Adrenal gland (tissue), 12 donors: Measurements from ENCODE around the gene BTBD9. TPM values are rescaled to one million over a fixed set of nuclear protein-coding genes. Genes with fewer than 3 reads are reported as not detected.

ENCODE experiments used
- DNase-seq, 7 donors: peaks; one replicate each; pipeline ENCODE4 v3.0.0-alpha.2; 2019 to 2020
- H3K27ac ChIP-seq, 5 donors: fragments of 200-600 bp; sonication (generic) in 4 of 5; 1 replicate in 3 of 5; 2 replicates in 2 of 5; pipeline versions ENCODE4 v1.5.1 to v1.8.0; 2016 to 2020; ENCODE audit warnings: mild to moderate bottlenecking in 1 of 5
- H3K27me3 ChIP-seq: fragments of 200-600 bp; 2 replicates; pipeline ENCODE4 v1.8.0; 2021
- H3K36me3 ChIP-seq, 2 donors: fragments of 200-600 bp; replicated peaks in 1 of 2; 1 replicate in 1 of 2; 2 replicates in 1 of 2; pipeline versions ENCODE4 v1.5.1 to v1.8.0; 2018 to 2022
- H3K4me1 ChIP-seq, 2 donors: fragments of 200-600 bp; replicated peaks in 1 of 2; 1 replicate in 1 of 2; 2 replicates in 1 of 2; pipeline versions ENCODE4 v1.5.1 to v1.8.0; 2018 to 2021
- H3K4me3 ChIP-seq, 4 donors: fragments of 200-600 bp; sonication (generic) in 3 of 4; one replicate each; pipeline ENCODE4 v1.5.1; 2016 to 2018
- H3K9me3 ChIP-seq, 3 donors: fragments of 200-600 bp; sonication (generic) in 1 of 3; replicated peaks in 1 of 3; 1 replicate in 2 of 3; 2 replicates in 1 of 3; pipeline versions ENCODE4 v1.5.1 to v1.8.0; 2016 to 2021
- CTCF ChIP-seq, 6 experiments: fragments of 450-650 bp in 4 of 6; fragments of 200-600 bp in 2 of 6; sonication (generic) in 1 of 6; IDR thresholded peaks; 1 replicate in 5 of 6; 2 replicates in 1 of 6; pipeline versions ENCODE4 v1.5.1 to v1.8.0; 2016 to 2021; ENCODE audit warnings: antibody characterized with exemption in 6 of 6, mild to moderate bottlenecking in 2 of 6, moderate library complexity in 1 of 6
- POLR2A ChIP-seq, 2 donors: fragments of 450-650 bp; IDR thresholded peaks; one replicate each; pipeline ENCODE4 v1.6.1; 2017; ENCODE audit warnings: antibody characterized with exemption in 2 of 2, mild to moderate bottlenecking in 2 of 2, moderate library complexity in 1 of 2
- WGBS, 4 donors: extraction: QIAGEN DNeasy Blood & Tissue Kit in 2 of 4; methylation state at CpG; one replicate each; pipeline versions ENCODE4 v1.1.5 to v1.1.7; 2013 to 2017; 5-methylcytosine and 5-hydroxymethylcytosine counted together
- intact Hi-C, 2 donors: fragments of 100-400 bp; cut with DNase I; formaldehyde crosslinking; loops; one replicate each; pipeline versions ENCODE4 v1.14.1 to v1.15.0; 2022 to 2023
- polyA plus RNA-seq, 3 donors: library from polyadenylated mRNA; stranded (reverse); fragments of 200-250 nt in 2 of 3; fragments of 350-450 nt in 1 of 3; fragmentation: Illumina TruSeq in 1 of 3; extraction: RNeasy Lipid Tissue Mini Kit (QIAGEN cat#74804) in 1 of 3; gene quantifications; one replicate each; pipeline ENCODE4 v1.2.3, GENCODE V29; 2013 to 2014
- total RNA-seq, 9 donors: library from RNA; depleted of rRNA in 4 of 9; stranded (reverse); fragments of >200 nt in 4 of 9; fragments of 120-200 nt in 1 of 9; fragmentation: NEBNext Ultra II Directional in 1 of 9; extraction: Animal tissue kit (Norgen Biotek cat#: 25700) in 1 of 9; gene quantifications; one replicate each; pipeline versions ENCODE4 v1.1.0 to v1.2.4, GENCODE V29; 2013 to 2023
- donor health status: healthy with polysubstance abuse.
- donor health status: Bipolar disorder and iron deficiency.
- donor health status: DM: yes; HTN: yes; CAD: no.
- donor health status: DM: no; HTN: no; CAD: no.
- donor health status: DM: no; HTN: no; CAD: no.
- donor health status: DM: yes; HTN: yes; CAD: no.

The BTBD9 gene
- total and polyA plus RNA-seq, 12 donors = 2.4 to 29.6 (median 18.1) TPM

GRCh38 chr6:38492031-38492430, 147.7 kb downstream of the BTBD9 start:
- H3K27me3 ChIP-seq = no peaks in the 10 kb centered on the region
- DNase-seq = no peak
- H3K4me3 ChIP-seq = no peak overlapping the region
- H3K27ac ChIP-seq = no peak overlapping the region
- intact Hi-C loops = loop anchor here in 1 of 2 donors (10.0 kb wide), 1 partner anchor 787 kb away; no protein-coding TSS in a partner anchor
- WGBS, 4 donors = 79 to 91% (median 87%) methylated on average over 2 of the region's 2 CpGs
- H3K9me3 ChIP-seq = peaks cover 0 to 4% (median 0%) of the 10 kb centered on the region in 3 donors
- TF ChIP-seq CTCF (IDR thresholded peaks at IDR 0.05) (no peak), POLR2A (IDR thresholded peaks at IDR 0.05) (no peak)
- no peaks in the 10 kb centered on the region for H3K4me1 ChIP-seq
- no peaks in the 10 kb centered on the region for H3K36me3 ChIP-seq

GRCh38 chr6:38489951-38490350, 149.8 kb downstream of the BTBD9 start:
- H3K4me1 ChIP-seq = no peaks in the 10 kb centered on the region
- no peak overlapping the region for H3K4me3 ChIP-seq
- no peaks in the 10 kb centered on the region for H3K27me3 ChIP-seq
- no peak for TF ChIP-seq POLR2A (IDR thresholded peaks at IDR 0.05)
- TF ChIP-seq CTCF (IDR thresholded peaks at IDR 0.05) = no peak
- no peak for DNase-seq
- H3K9me3 ChIP-seq = peaks cover 0 to 4% (median 0%) of the 10 kb centered on the region in 3 donors
- intact Hi-C loops = loop anchor here in 1 of 2 donors (10.0 kb wide), 1 partner anchor 785 kb away; no protein-coding TSS in a partner anchor
- 67 to 91% (median 87%) methylated on average over 2 of the region's 2 CpGs for WGBS, 4 donors
- no peaks in the 10 kb centered on the region for H3K36me3 ChIP-seq
- H3K27ac ChIP-seq = no peak overlapping the region

- intact Hi-C loops = no loop called here
- Histone ChIP-seq H3K4me3 (no peak overlapping the region), H3K9me3 (no peaks in the 10 kb centered on the region), H3K27ac (no peak overlapping the region), H3K4me1 (no peaks in the 10 kb centered on the region), H3K27me3 (no peaks in the 10 kb centered on the region), H3K36me3 (no peaks in the 10 kb centered on the region)
- TF ChIP-seq CTCF (IDR thresholded peaks at IDR 0.05) = no peak
- TF ChIP-seq POLR2A (IDR thresholded peaks at IDR 0.05) = no peak
- DNase-seq = no peak
- 93 to 95% (median 94%) methylated on average over 7 of the region's 7 CpGs for WGBS, 4 donors
Observed at GRCh38 chr6:38487423-38487822, 152.3 kb downstream of the BTBD9 start.

GRCh38 chr6:38485488-38485887, 154.2 kb downstream of the BTBD9 start:
- no peak for TF ChIP-seq POLR2A (IDR thresholded peaks at IDR 0.05)
- no peak for TF ChIP-seq CTCF (IDR thresholded peaks at IDR 0.05)
- Histone ChIP-seq H3K4me1 (no peaks in the 10 kb centered on the region), H3K9me3 (no peaks in the 10 kb centered on the region), H3K36me3 (no peaks in the 10 kb centered on the region), H3K4me3 (no peak overlapping the region), H3K27me3 (no peaks in the 10 kb centered on the region), H3K27ac (no peak overlapping the region)
- intact Hi-C loops = no loop called here
- 86 to 100% (median 95%) methylated on average over 1 of the region's 1 CpG for WGBS, 4 donors
- DNase-seq = no peak
